Smooth muscle cell (in vitro differentiated cells): ENCODE data around the gene ST7. TPM values are rescaled to one million over a fixed set of nuclear protein-coding genes. Genes with fewer than 3 reads are reported as not detected.

ENCODE experiments used
- DNase-seq: peaks from one replicate; lab custom pipeline; 2025; ENCODE audit not compliant: unreplicated experiment; lab: John Stamatoyannopoulos, UW
- H2AFZ ChIP-seq: fragments of 200-600 bp; sonication (generic); 2 replicates; pipeline ENCODE4 v1.6.0; 2016; ENCODE audit warnings: antibody characterized with exemption, low read depth, mild to moderate bottlenecking
- H3F3A ChIP-seq: fragments of 200-600 bp; sonication (generic); 2 replicates; pipeline ENCODE4 v1.6.0; 2017; ENCODE audit warnings: antibody characterized with exemption, low read depth
- H3K27ac ChIP-seq: fragments of 200-600 bp; sonication (generic); 2 replicates; pipeline ENCODE4 v1.5.1; 2016; ENCODE audit warnings: low read depth, mild to moderate bottlenecking
- H3K27me3 ChIP-seq: fragments of 200-600 bp; sonication (generic); 2 replicates; pipeline ENCODE4 v1.6.1; 2016; ENCODE audit warnings: low read depth, mild to moderate bottlenecking
- H3K36me3 ChIP-seq: fragments of 200-600 bp; sonication (generic); 2 replicates; pipeline ENCODE4 v1.5.1; 2016; ENCODE audit warnings: low read depth
- H3K4me1 ChIP-seq: fragments of 200-600 bp; sonication (generic); 2 replicates; pipeline ENCODE4 v1.5.1; 2016; ENCODE audit warnings: low read depth
- H3K4me2 ChIP-seq: fragments of 200-600 bp; sonication (generic); 2 replicates; pipeline ENCODE4 v1.6.0; 2016; ENCODE audit warnings: mild to moderate bottlenecking
- H3K4me3 ChIP-seq: fragments of 200-600 bp; sonication (generic); 2 replicates; pipeline ENCODE4 v1.5.1; 2016; ENCODE audit warnings: mild to moderate bottlenecking
- H3K79me2 ChIP-seq: fragments of 200-600 bp; sonication (generic); 2 replicates; pipeline ENCODE4 v1.6.0; 2016; ENCODE audit warnings: low read depth, mild to moderate bottlenecking
- H3K9ac ChIP-seq: fragments of 200-600 bp; sonication (generic); 2 replicates; pipeline ENCODE4 v1.6.0; 2016; ENCODE audit warnings: low read depth
- H3K9me3 ChIP-seq: fragments of 200-600 bp; sonication (generic); replicated peaks from 2 replicates; pipeline ENCODE4 v1.5.1; 2016; ENCODE audit warnings: low read depth
- H4K20me1 ChIP-seq: fragments of 200-600 bp; sonication (generic); 2 replicates; pipeline ENCODE4 v1.6.0; 2016; ENCODE audit warnings: low read depth
- WGBS: methylation state at CpG from one replicate; pipeline ENCODE4 v1.1.7; 2016; ENCODE audit warnings: low lambda C conversion rate; 5-methylcytosine and 5-hydroxymethylcytosine counted together
- polyA plus RNA-seq: library from polyadenylated mRNA; unstranded; fragments of >200 nt; fragmentation: Nextera tagmentation; extraction: Ambion mirVana; gene quantifications from 2 replicates; pipeline ENCODE4 v1.2.1, GENCODE V29; 2016
- total RNA-seq: library from RNA; depleted of rRNA; stranded (reverse); fragments of >200 nt; gene quantifications from 2 replicates; pipeline ENCODE4 v1.2.3, GENCODE V29; 2014
- TF ChIP-seq, protein P1 (sequence below): fragments of 200-600 bp; sonication (generic); IDR thresholded peaks from 2 replicates; pipeline ENCODE4 v1.5.1; 2017; ENCODE audit warnings: borderline replicate concordance, mild to moderate bottlenecking, antibody characterized with exemption; ENCODE audit not compliant: insufficient read depth, poor library complexity, severe bottlenecking

Gene ST7
- total and polyA plus RNA-seq, 2 experiments from 2014 or later, result 23.2 to 26.1 TPM

GRCh38 chr7:117264716-117265115 is 311.4 kb downstream of the ST7 start:
- H2AFZ ChIP-seq, result no peak overlapping the region
- no peak for DNase-seq
- TF ChIP-seq, protein P1, sequence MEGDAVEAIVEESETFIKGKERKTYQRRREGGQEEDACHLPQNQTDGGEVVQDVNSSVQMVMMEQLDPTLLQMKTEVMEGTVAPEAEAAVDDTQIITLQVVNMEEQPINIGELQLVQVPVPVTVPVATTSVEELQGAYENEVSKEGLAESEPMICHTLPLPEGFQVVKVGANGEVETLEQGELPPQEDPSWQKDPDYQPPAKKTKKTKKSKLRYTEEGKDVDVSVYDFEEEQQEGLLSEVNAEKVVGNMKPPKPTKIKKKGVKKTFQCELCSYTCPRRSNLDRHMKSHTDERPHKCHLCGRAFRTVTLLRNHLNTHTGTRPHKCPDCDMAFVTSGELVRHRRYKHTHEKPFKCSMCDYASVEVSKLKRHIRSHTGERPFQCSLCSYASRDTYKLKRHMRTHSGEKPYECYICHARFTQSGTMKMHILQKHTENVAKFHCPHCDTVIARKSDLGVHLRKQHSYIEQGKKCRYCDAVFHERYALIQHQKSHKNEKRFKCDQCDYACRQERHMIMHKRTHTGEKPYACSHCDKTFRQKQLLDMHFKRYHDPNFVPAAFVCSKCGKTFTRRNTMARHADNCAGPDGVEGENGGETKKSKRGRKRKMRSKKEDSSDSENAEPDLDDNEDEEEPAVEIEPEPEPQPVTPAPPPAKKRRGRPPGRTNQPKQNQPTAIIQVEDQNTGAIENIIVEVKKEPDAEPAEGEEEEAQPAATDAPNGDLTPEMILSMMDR, result no peak
- no peaks in the 10 kb centered on the region for H3K79me2 ChIP-seq
- WGBS, result 100% methylated on average over 1 of the region's 1 CpG
- no peaks in the 10 kb centered on the region for H3K27me3 ChIP-seq
- H3F3A ChIP-seq, result peaks cover 3% of the 10 kb centered on the region
- no peak overlapping the region for H3K27ac ChIP-seq
- H3K36me3 ChIP-seq, result no peaks in the 10 kb centered on the region
- H3K4me1 ChIP-seq, result peaks cover 5% of the 10 kb centered on the region
- H3K4me2 ChIP-seq, result no peak overlapping the region
- no peaks in the 10 kb centered on the region for H3K9me3 ChIP-seq
- H4K20me1 ChIP-seq, result no peaks in the 10 kb centered on the region
- no peak overlapping the region for H3K4me3 ChIP-seq
- H3K9ac ChIP-seq, result no peak overlapping the region

GRCh38 chr7:117269417-117269816 is 316.1 kb downstream of the ST7 start:
- Histone ChIP-seq H3K27me3 (no peaks in the 10 kb centered on the region), H3K4me2 (peak overlapping the region; percentile 80), H3K27ac (peak overlapping the region; percentile 100), H2AFZ (no peak overlapping the region), H3K4me3 (no peak overlapping the region), H3K79me2 (no peaks in the 10 kb centered on the region), H3K9me3 (no peaks in the 10 kb centered on the region), H4K20me1 (no peaks in the 10 kb centered on the region), H3K36me3 (no peaks in the 10 kb centered on the region), H3K9ac (peak overlapping the region; percentile 96), H3K4me1 (no peaks in the 10 kb centered on the region), H3F3A (peaks cover 11% of the 10 kb centered on the region)
- DNase-seq, result no peak
- 27% methylated on average over 5 of the region's 5 CpGs for WGBS
- TF ChIP-seq, protein P1, result no peak

GRCh38 chr7:117269886-117270285 is 316.6 kb downstream of the ST7 start:
- Histone ChIP-seq H3K27ac (peak overlapping the region; percentile 100), H3K4me2 (peak overlapping the region; percentile 80), H2AFZ (no peak overlapping the region), H3K9ac (peak overlapping the region; percentile 96), H3K79me2 (no peaks in the 10 kb centered on the region), H3K9me3 (no peaks in the 10 kb centered on the region), H3K36me3 (no peaks in the 10 kb centered on the region), H3K27me3 (no peaks in the 10 kb centered on the region), H3K4me1 (no peaks in the 10 kb centered on the region), H4K20me1 (no peaks in the 10 kb centered on the region), H3F3A (peaks cover 11% of the 10 kb centered on the region), H3K4me3 (no peak overlapping the region)
- WGBS, result 52% methylated on average over 3 of the region's 3 CpGs
- TF ChIP-seq, protein P1, result no peak
- DNase-seq, result no peak

GRCh38 chr7:117270371-117270770 is 317.1 kb downstream of the ST7 start:
- peaks cover 11% of the 10 kb centered on the region for H3F3A ChIP-seq
- H3K4me1 ChIP-seq, result no peaks in the 10 kb centered on the region
- no peaks in the 10 kb centered on the region for H4K20me1 ChIP-seq
- no peak overlapping the region for H2AFZ ChIP-seq
- no peak overlapping the region for H3K4me3 ChIP-seq
- no peaks in the 10 kb centered on the region for H3K79me2 ChIP-seq
- no peaks in the 10 kb centered on the region for H3K9me3 ChIP-seq
- TF ChIP-seq, protein P1, result no peak
- no peaks in the 10 kb centered on the region for H3K36me3 ChIP-seq
- no peak for DNase-seq
- peak overlapping the region; percentile 48 for H3K4me2 ChIP-seq
- H3K9ac ChIP-seq, result peak overlapping the region; percentile 96
- peak overlapping the region; percentile 100 for H3K27ac ChIP-seq
- 57% methylated on average over 9 of the region's 9 CpGs for WGBS
- H3K27me3 ChIP-seq, result no peaks in the 10 kb centered on the region
